T-helper 1 cell treated with Interleukin-12 subunit alpha and Interleukin-12 subunit beta and Interleukin-4 antibody, amounts not matched to agents 30 μg/mL and 1 μg/mL, for 36 hours (primary cell): ENCODE data around the gene TRIM2.

Source experiments
- H3K27ac Mint-ChIP-seq: one replicate; pipeline ENCODE4 v1.8.0; 2021; ENCODE audit warnings: mild to moderate bottlenecking, mixed read lengths
- H3K27me3 Mint-ChIP-seq: one replicate; pipeline ENCODE4 v1.8.0; 2021; ENCODE audit warnings: low read depth, mixed read lengths
- H3K36me3 Mint-ChIP-seq: one replicate; pipeline ENCODE4 v1.8.0; 2021; ENCODE audit warnings: low read depth, mixed read lengths
- H3K4me1 Mint-ChIP-seq: one replicate; pipeline ENCODE4 v1.8.0; 2021; ENCODE audit warnings: low read depth, mixed read lengths
- H3K4me3 Mint-ChIP-seq: one replicate; pipeline ENCODE4 v1.8.0; 2021; ENCODE audit warnings: mild to moderate bottlenecking, moderate library complexity, mixed read lengths
- H3K9me3 Mint-ChIP-seq: one replicate; pipeline ENCODE4 v1.8.0; 2021; ENCODE audit warnings: mixed read lengths

The TRIM2 gene

DNA sequence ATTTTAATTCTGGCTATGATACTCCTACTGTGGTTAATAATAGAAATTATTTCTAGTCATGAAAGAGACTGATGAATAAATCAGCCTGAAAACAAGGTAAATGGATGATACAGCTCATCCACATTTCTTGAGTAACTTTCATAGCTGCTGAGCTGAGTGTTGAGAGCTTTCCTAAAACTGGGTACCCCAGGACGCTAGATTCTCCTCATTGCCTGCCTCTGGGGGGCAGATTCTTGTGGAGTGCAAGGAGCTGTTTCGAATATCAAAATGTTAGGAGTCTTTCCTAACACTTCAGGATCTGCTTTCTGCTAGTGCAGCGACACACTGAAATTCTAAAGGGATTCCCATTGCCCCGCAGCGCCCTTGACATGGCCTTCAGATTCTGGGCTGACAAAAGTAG is 142.3 kb downstream of the TRIM2 start:
- Mint-ChIP-seq H3K9me3 (no peaks in the 10 kb centered on the region), H3K36me3 (peaks cover 14% of the 10 kb centered on the region), H3K27ac (no peak overlapping the region), H3K27me3 (peaks cover 4% of the 10 kb centered on the region), H3K4me1 (peaks cover 32% of the 10 kb centered on the region), H3K4me3 (no peak overlapping the region)

DNA sequence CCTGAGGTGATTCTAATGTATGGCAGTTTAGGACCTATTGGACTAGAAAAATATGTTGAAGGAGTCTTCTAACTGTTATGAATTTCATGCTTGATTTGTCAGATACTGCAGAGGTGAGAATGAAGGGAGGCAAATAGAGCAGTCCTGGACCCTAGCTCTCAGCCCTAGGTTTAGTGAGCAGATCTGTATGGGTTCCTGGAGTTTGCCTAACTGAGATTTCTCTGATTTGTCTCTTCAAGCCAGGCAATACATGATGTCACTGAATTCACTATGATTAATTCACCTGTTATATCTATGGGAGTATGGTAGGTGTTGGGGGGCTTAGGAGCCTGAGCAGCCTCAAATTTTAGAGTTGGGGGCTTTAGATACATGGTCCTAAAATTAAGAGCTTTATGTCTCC is 142.9 kb downstream of the TRIM2 start:
- Mint-ChIP-seq H3K27ac (no peak overlapping the region), H3K9me3 (no peaks in the 10 kb centered on the region), H3K4me3 (no peak overlapping the region), H3K27me3 (peaks cover 3% of the 10 kb centered on the region), H3K4me1 (peaks cover 28% of the 10 kb centered on the region), H3K36me3 (peaks cover 14% of the 10 kb centered on the region)

DNA sequence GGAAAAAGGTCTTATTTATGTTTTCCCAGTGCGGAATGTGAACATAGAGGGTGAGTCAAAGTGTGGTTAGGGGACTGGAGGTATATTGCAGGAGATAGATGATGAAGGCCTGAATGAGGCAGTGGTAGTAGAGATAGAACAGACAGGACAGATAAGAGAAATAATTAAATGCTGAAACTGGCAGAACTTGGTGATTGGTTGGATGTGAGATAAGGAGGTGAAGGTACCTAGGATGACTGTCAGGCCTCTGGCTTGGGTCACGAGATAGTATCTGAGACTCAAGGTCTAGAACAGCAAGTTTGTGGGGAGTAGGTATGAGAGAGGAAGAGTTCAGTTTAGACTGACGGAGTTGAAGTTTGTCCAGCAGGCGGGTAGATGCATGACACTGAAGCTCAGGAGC is 143.8 kb downstream of the TRIM2 start:
- Mint-ChIP-seq H3K27me3 (no peaks in the 10 kb centered on the region), H3K4me1 (peaks cover 28% of the 10 kb centered on the region), H3K27ac (no peak overlapping the region), H3K9me3 (no peaks in the 10 kb centered on the region), H3K4me3 (no peak overlapping the region), H3K36me3 (peaks cover 16% of the 10 kb centered on the region)

DNA sequence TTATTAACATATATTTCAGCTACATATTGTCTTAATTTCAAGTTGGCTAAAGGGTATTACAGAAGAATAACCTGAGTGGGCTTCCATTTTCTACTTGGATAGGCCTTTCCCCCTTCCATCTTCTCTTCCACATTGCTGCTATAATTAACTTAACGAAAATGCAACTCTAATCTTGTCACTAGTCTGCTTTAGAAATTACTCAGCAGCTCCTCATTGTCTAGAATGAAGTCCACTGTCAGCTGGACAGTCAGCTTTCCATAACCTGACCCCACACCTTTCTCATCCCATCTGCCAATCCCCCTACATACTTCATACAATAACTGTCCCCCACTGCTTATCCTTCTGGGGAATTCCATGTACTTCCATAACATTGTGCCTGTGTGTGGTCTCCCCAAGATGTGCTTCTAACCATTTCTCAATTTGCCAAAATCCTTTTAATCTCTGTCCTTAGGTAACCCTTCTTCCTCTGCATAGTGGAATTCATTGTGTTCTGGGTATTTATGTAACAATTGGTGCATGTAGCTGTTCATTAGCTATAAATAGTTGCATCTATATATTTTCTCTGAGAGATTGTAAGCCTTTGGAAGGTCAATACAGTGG is 145.1 kb downstream of the TRIM2 start:
- Mint-ChIP-seq H3K4me3 (no peak overlapping the region), H3K27ac (no peak overlapping the region), H3K36me3 (peaks cover 16% of the 10 kb centered on the region), H3K4me1 (peaks cover 26% of the 10 kb centered on the region), H3K27me3 (no peaks in the 10 kb centered on the region), H3K9me3 (no peaks in the 10 kb centered on the region)

DNA sequence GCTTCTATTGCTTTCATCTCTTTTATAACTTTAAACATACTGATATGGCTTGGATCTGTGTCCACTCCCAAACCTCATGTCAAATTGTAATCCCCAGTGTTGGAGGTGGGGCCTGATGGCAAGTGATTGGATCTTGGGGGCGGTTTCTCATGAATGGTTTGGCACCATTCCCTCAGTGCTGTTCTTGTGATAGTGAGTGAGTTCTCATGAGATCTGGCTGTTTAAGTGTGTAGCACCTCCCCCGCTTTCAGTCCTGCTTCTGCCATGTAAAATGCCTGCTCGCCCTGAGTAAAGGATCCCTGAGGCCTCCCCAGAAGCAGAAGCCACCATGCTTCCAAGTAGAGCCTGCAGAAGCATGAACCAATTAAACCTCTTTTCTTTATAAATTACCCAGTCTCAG is 157.9 kb downstream of the TRIM2 start:
- Mint-ChIP-seq H3K36me3 (peaks cover 29% of the 10 kb centered on the region), H3K4me1 (no peaks in the 10 kb centered on the region), H3K9me3 (no peaks in the 10 kb centered on the region), H3K27ac (no peak overlapping the region), H3K27me3 (no peaks in the 10 kb centered on the region), H3K4me3 (no peak overlapping the region)

DNA sequence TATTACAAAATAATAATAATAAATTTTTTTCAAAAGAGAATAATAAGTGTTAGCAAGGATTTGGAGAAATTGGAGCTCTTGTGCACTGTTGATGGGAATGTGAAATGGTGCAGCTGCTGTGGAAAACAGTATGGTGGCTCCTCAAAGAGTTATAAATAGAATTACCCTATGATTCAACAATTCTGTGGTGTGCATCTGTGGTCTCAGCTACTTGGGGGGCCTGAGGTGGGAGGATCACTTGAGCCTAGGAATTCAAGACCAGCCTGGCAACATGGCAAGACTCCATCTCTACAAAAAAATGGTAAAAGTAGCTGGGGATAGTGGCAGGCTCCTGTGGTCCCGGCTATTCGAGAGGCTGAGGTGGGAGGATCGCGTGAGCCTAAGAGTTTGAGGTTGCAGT is 159.8 kb downstream of the TRIM2 start:
- Mint-ChIP-seq H3K4me3 (no peak overlapping the region), H3K9me3 (no peaks in the 10 kb centered on the region), H3K4me1 (no peaks in the 10 kb centered on the region), H3K36me3 (peaks cover 39% of the 10 kb centered on the region), H3K27ac (no peak overlapping the region), H3K27me3 (no peaks in the 10 kb centered on the region)

DNA sequence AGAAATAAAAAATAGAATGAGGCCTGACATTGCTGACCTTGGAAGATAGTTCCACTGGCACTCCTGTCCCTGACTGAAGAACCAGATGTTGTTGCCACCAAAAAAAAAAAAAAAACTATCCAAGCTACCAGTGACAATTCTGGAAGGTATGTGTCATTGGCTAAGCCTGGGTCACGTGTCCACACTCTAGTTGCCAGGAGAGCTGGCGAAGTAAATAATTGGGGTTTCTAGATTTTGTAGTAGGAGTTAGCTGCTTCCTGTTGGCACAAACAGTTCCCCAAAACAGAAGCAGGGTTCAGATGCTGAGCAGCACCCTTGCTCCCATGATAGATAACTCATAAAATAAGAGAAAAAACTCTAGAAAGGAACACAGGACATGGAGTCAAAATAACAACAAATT is 160.8 kb downstream of the TRIM2 start:
- Mint-ChIP-seq H3K4me1 (no peaks in the 10 kb centered on the region), H3K27ac (no peak overlapping the region), H3K36me3 (peaks cover 38% of the 10 kb centered on the region), H3K4me3 (no peak overlapping the region), H3K27me3 (no peaks in the 10 kb centered on the region), H3K9me3 (no peaks in the 10 kb centered on the region)

DNA sequence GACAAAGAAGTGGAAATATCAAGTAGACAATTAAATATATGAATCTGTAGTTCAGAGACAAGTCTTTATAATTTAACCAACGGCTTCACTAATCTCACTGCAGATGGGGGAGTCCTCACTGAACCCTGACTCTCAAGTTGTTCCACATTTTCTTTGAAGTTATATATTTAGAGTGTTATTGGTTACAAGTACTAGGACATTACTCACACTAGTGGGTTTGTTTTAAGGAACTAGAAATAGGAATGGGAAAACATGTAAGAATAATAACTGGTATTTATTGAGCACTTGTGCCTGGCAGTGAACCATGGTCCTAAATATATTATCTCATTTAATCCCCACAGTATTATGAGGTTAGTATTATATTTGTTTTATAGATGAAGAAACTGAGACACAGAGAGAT is 162.2 kb downstream of the TRIM2 start:
- Mint-ChIP-seq H3K4me1 (no peaks in the 10 kb centered on the region), H3K9me3 (peaks cover 2% of the 10 kb centered on the region), H3K36me3 (peaks cover 47% of the 10 kb centered on the region), H3K4me3 (no peak overlapping the region), H3K27ac (no peak overlapping the region), H3K27me3 (no peaks in the 10 kb centered on the region)

DNA sequence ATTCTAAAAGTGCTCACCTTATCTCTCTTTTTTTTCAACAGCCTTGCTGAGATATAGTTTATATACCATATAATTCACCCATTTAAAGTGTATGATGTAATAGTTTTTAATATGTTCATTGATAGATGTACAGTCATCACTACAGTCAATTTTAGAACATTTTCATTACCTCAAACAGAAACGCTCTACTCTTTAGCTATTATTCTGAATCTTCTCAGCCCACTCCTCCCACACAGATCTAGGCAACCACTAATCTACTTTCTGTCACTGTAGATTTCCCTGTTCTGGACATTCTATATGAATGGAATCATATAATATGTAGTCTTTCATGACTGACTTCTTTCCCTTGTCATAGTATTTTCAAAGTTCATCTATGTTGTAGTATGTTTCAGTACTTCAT is 162.8 kb downstream of the TRIM2 start:
- no peak overlapping the region for H3K27ac Mint-ChIP-seq
- H3K27me3 Mint-ChIP-seq: no peaks in the 10 kb centered on the region
- peaks cover 3% of the 10 kb centered on the region for H3K9me3 Mint-ChIP-seq
- H3K4me1 Mint-ChIP-seq: no peaks in the 10 kb centered on the region
- peaks cover 51% of the 10 kb centered on the region for H3K36me3 Mint-ChIP-seq
- H3K4me3 Mint-ChIP-seq: no peak overlapping the region

DNA sequence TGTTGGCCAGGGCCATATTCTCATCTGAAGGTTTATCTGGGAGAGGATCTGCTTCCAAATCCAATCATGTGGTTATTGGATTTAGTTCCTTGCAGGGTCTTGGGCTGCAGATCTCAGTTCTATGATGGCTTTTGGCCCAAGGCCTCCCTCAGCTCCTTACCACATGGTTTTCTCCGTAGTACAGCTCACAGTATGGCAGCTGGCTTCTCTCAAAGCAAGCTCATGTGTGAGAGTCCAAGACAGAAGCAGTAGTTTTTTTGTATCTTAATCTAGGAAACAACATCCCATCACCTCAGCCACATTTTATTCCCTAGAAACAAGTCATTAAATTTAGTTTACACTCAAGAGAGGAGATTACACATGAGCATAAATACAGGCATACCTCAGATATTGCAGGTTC is 164.8 kb downstream of the TRIM2 start:
- no peak overlapping the region for H3K27ac Mint-ChIP-seq
- peaks cover 10% of the 10 kb centered on the region for H3K9me3 Mint-ChIP-seq
- H3K4me1 Mint-ChIP-seq: no peaks in the 10 kb centered on the region

DNA sequence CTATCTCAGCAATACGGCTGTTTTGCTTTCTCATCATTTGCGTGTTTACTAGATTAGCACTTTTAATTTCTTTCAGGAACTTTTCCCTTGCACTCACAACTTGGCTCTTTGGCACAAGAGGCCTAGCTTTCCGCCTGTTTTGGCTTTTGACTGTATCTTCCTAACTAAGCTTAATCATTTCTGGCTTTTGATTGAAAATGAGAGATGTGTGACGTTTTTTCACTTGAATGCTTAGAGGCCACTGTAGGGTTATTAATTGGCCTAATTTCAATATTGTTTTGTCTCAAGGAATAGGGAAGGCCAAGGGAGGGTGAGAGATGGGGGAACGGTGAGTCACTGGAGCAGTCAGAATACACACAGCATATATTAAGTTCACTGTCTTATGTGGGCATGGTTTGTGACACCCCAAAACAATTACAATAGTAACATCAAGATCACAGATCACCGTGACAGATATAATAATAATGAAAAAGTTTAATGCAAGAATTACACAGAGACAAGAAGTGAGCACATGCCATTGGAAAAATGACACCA is 167.5 kb downstream of the TRIM2 start:
- Mint-ChIP-seq H3K4me1 (no peaks in the 10 kb centered on the region), H3K27me3 (no peaks in the 10 kb centered on the region), H3K27ac (no peak overlapping the region), H3K36me3 (peaks cover 44% of the 10 kb centered on the region), H3K4me3 (no peak overlapping the region), H3K9me3 (peaks cover 10% of the 10 kb centered on the region)

More for the DNA sequence above, 164.8 kb downstream of the TRIM2 start:
- Mint-ChIP-seq H3K36me3 (peaks cover 51% of the 10 kb centered on the region), H3K4me3 (no peak overlapping the region), H3K27me3 (no peaks in the 10 kb centered on the region)

DNA sequence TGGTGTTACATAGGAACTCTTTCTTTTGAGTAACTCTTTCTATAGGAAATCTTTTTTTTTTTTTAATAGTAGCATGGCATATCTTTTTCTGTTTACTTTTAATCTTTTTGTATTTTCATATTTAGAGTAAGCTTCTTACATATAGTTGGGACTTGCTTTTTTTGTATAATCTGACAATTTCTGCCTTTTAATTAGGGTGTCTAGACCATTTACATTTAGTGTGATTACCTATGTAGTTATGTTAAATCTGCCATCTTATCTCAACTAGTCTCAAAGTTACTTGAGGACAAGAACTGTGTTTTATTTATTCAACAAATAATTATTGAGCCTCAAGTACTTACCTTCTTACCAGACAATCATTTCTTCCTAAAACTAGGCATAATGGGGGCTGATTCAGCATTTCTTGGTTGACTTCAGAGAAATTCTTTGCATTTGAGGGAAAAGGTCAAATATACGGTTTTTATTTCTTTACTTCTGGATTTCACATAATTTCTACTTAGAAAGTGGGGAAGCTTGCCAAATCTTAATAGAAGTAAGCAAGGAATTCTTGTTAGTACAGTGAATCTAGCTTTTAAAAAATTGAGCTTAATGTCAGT is 168.8 kb downstream of the TRIM2 start:
- Mint-ChIP-seq H3K27ac (no peak overlapping the region), H3K36me3 (peaks cover 33% of the 10 kb centered on the region), H3K4me1 (no peaks in the 10 kb centered on the region), H3K9me3 (peaks cover 10% of the 10 kb centered on the region), H3K4me3 (no peak overlapping the region), H3K27me3 (no peaks in the 10 kb centered on the region)

DNA sequence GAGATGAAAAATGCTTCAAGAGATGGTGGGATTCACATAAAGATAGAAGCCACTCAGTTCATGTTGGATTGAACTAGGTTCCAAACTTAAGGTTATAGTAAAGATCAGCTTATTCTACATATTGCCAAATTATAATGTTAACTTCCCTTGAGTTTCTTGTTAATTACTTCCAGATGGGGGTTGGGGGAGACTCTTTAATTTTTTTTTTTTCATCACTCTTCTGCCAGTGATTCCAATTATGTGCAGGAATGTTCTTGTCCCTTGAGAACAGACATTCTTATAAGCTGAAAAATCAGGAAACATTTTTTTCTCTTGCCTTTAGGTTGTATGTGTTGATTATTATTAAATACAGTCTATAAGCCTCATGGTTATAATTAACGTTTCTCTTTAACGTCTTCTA is 170.2 kb downstream of the TRIM2 start:
- no peaks in the 10 kb centered on the region for H3K4me1 Mint-ChIP-seq
- H3K36me3 Mint-ChIP-seq: peaks cover 27% of the 10 kb centered on the region
- no peak overlapping the region for H3K4me3 Mint-ChIP-seq
- H3K9me3 Mint-ChIP-seq: peaks cover 10% of the 10 kb centered on the region
- H3K27me3 Mint-ChIP-seq: no peaks in the 10 kb centered on the region
- H3K27ac Mint-ChIP-seq: no peak overlapping the region

DNA sequence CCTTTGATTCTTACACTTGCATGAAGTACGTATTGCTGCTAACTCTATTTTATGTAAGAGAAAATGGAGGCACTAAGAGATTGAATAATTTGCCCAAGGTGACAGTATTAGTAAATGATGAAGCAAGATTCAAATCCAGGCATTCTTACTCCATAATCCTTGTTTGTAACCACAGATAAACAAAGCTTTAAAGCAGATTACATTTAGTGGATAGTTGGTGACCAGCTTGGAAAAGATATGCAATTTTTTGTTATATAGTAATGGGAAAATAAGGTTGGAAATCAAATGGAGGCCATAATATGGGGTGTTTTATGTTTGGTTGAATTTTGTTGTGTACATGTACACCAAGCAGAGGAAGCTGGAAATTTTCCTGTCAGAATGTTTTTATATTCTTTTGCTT is 171.1 kb downstream of the TRIM2 start:
- H3K9me3 Mint-ChIP-seq: peaks cover 10% of the 10 kb centered on the region
- no peaks in the 10 kb centered on the region for H3K27me3 Mint-ChIP-seq
- H3K27ac Mint-ChIP-seq: no peak overlapping the region
- H3K4me3 Mint-ChIP-seq: no peak overlapping the region
- peaks cover 25% of the 10 kb centered on the region for H3K36me3 Mint-ChIP-seq
- H3K4me1 Mint-ChIP-seq: no peaks in the 10 kb centered on the region

DNA sequence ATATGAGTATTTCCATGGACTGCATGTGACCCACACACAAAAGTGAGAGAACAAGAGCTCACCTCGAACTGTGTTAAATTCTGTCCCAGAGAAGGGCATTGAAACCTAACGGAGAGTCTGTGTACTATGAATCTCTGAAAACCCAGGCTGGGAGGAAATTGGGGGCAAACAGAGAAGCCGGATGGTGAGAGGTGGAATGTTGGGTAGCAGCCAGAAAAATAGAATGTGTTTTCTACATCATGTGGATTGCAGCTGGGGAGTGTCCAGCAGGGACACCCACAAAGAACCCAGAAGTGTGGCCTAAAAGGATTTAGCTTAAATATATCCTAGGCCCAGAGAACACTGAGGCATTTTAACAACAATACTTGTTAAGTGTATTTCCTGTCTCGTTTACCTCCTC is 178.9 kb downstream of the TRIM2 start:
- Mint-ChIP-seq H3K9me3 (no peaks in the 10 kb centered on the region), H3K27ac (peak overlapping the region; percentile 1), H3K4me3 (no peak overlapping the region), H3K27me3 (no peaks in the 10 kb centered on the region), H3K36me3 (peaks cover 6% of the 10 kb centered on the region), H3K4me1 (no peaks in the 10 kb centered on the region)
